GM18870 (cell line): ENCODE results near the gene ID1.
"Not testable (repeated sequence)": the region's sequence is repeated elsewhere in the genome, so short reads cannot be mapped to it uniquely, and the experiment has no call there.

ENCODE experiments used
- ATAC-seq: cut with Tn5 transposase; IDR thresholded peaks from one replicate; pipeline ENCODE4 v1.9.1; 2021; ENCODE audit warnings: moderate library complexity; ENCODE audit not compliant: unreplicated experiment

The ID1 gene

GRCh38 chr20:31632548-31633338 lies 27.7 kb downstream of the ID1 start:
- no peak for ATAC-seq

- ATAC-seq: no peak
Observed at GRCh38 chr20:31633339-31633914, 28.3 kb downstream of the ID1 start.

GRCh38 chr20:31637660-31638059 lies 32.6 kb downstream of the ID1 start, which contains the start of gene COX4I2:
COX4I2 (plus strand) TSS chr20:31637912; CDS start chr20:31639018, 1,106 bp downstream.
- no peak for ATAC-seq

GRCh38 chr20:31638317-31638716 lies 33.2 kb downstream of the ID1 start:
- no peak for ATAC-seq

- no peak for ATAC-seq
Observed at GRCh38 chr20:31638816-31639215, 33.7 kb downstream of the ID1 start.

GRCh38 chr20:31640259-31640658 lies 35.2 kb downstream of the ID1 start:
- no peak for ATAC-seq

- ATAC-seq: no peak
Observed at GRCh38 chr20:31641391-31641790, 36.3 kb downstream of the ID1 start.

- no peak for ATAC-seq
Observed at GRCh38 chr20:31642837-31643236, 37.7 kb downstream of the ID1 start.

- no peak for ATAC-seq
Observed at GRCh38 chr20:31643522-31643921, 38.4 kb downstream of the ID1 start.

GRCh38 chr20:31644701-31645100 lies 39.6 kb downstream of the ID1 start:
- no peak for ATAC-seq

- not testable (repeated sequence) for ATAC-seq
Observed at GRCh38 chr20:31648104-31648503, 43.0 kb downstream of the ID1 start.

- ATAC-seq: no peak
Observed at GRCh38 chr20:31652917-31653396, 47.9 kb downstream of the ID1 start.

GRCh38 chr20:31653561-31653960 lies 48.5 kb downstream of the ID1 start:
- ATAC-seq: no peak

- ATAC-seq: no peak
Observed at GRCh38 chr20:31654534-31654933, 49.4 kb downstream of the ID1 start.
